PFSK-1 (cell line): ENCODE measurements around the gene SLC8B1.

Experiments used
- POLR2AphosphoS5 ChIP-seq: IDR thresholded peaks from 2 replicates; pipeline ENCODE4 v1.6.1; 2012; ENCODE audit warnings: low read depth, mild to moderate bottlenecking, control low read depth, low read length, moderate library complexity
- TF ChIP-seq, protein P1 (sequence below), 2 experiments: IDR thresholded peaks; 2 replicates each; pipeline versions ENCODE4 v1.6.1 to v1.8.0; 2011 to 2012; ENCODE audit warnings: low read depth in 2 of 2, low read length in 2 of 2, control low read depth in 1 of 2, inconsistent platforms in 1 of 2, mild to moderate bottlenecking in 1 of 2, moderate library complexity in 1 of 2; ENCODE audit not compliant: insufficient read depth in 1 of 2

DNA sequence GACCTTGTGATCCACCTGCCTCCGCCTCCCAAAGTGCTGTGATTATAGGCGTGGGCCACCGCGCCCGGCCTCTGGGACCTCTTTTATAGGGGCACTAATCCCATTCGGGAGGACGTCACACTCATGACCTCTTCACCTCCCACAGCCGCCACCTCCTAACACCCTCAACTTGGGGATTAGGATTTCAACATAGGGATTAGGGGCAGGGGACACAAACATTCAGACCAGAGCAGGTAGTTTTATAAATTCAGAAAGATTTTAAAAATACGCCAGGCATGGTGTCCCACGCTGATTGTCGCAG lies 64.2 kb downstream of the SLC8B1 start:
- TF ChIP-seq POLR2AphosphoS5, result no peak
- TF ChIP-seq, protein P1, sequence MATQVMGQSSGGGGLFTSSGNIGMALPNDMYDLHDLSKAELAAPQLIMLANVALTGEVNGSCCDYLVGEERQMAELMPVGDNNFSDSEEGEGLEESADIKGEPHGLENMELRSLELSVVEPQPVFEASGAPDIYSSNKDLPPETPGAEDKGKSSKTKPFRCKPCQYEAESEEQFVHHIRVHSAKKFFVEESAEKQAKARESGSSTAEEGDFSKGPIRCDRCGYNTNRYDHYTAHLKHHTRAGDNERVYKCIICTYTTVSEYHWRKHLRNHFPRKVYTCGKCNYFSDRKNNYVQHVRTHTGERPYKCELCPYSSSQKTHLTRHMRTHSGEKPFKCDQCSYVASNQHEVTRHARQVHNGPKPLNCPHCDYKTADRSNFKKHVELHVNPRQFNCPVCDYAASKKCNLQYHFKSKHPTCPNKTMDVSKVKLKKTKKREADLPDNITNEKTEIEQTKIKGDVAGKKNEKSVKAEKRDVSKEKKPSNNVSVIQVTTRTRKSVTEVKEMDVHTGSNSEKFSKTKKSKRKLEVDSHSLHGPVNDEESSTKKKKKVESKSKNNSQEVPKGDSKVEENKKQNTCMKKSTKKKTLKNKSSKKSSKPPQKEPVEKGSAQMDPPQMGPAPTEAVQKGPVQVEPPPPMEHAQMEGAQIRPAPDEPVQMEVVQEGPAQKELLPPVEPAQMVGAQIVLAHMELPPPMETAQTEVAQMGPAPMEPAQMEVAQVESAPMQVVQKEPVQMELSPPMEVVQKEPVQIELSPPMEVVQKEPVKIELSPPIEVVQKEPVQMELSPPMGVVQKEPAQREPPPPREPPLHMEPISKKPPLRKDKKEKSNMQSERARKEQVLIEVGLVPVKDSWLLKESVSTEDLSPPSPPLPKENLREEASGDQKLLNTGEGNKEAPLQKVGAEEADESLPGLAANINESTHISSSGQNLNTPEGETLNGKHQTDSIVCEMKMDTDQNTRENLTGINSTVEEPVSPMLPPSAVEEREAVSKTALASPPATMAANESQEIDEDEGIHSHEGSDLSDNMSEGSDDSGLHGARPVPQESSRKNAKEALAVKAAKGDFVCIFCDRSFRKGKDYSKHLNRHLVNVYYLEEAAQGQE (IDR thresholded peaks at IDR 0.05; ENCODE audit: insufficient read depth in 1 of 2, low read depth in 2 of 2, low read length in 2 of 2), result no peak
